Peyer's patch (tissue), 4 donors: ENCODE results near the gene EDC3. TPM values are rescaled to one million over a fixed set of nuclear protein-coding genes. Genes with fewer than 3 reads are reported as not detected.
A peak's percentile ranks its signal among the peaks of the same experiment; 100 is the strongest.
"Not testable (repeated sequence)": the region's sequence is repeated elsewhere in the genome, so short reads cannot be mapped to it uniquely, and the experiment has no call there.

ENCODE experiments used
- DNase-seq, 3 donors: peaks; one replicate each; pipeline ENCODE4 v3.0.0-alpha.2; 2017 to 2019
- H3K27ac ChIP-seq, 4 donors: fragments of 200-600 bp; sonication (generic); one replicate each; pipeline ENCODE4 v1.5.1; 2016 to 2019
- H3K27me3 ChIP-seq, 2 donors: fragments of 200-600 bp; sonication (generic); one replicate each; pipeline ENCODE4 v1.5.1; 2019
- H3K36me3 ChIP-seq, 3 donors: fragments of 200-600 bp; sonication (generic); one replicate each; pipeline ENCODE4 v1.5.1; 2016 to 2019
- H3K4me1 ChIP-seq, 4 donors: fragments of 200-600 bp; sonication (generic); one replicate each; pipeline ENCODE4 v1.5.1; 2016 to 2019
- H3K4me3 ChIP-seq, 4 donors: fragments of 200-600 bp; sonication (generic); 1 replicate in 3 of 4; 2 replicates in 1 of 4; pipeline ENCODE4 v1.5.1; 2016 to 2019; ENCODE audit warnings: mild to moderate bottlenecking in 1 of 4
- H3K9me3 ChIP-seq, 4 donors: fragments of 200-600 bp; sonication (generic); one replicate each; pipeline ENCODE4 v1.5.1; 2016 to 2019; ENCODE audit warnings: mild to moderate bottlenecking in 1 of 4
- CTCF ChIP-seq, 6 experiments: fragments of 450-650 bp in 4 of 6; fragments of 200-600 bp in 2 of 6; sonication (generic) in 1 of 6; IDR thresholded peaks; one replicate each; pipeline ENCODE4 v1.5.1; 2017 to 2019; ENCODE audit warnings: antibody characterized with exemption in 6 of 6, mild to moderate bottlenecking in 3 of 6, moderate library complexity in 1 of 6
- POLR2A ChIP-seq, 2 donors: fragments of 450-650 bp; IDR thresholded peaks; one replicate each; pipeline ENCODE4 v1.5.1; 2017; ENCODE audit warnings: antibody characterized with exemption in 2 of 2, mild to moderate bottlenecking in 2 of 2, moderate library complexity in 2 of 2
- total RNA-seq, 4 donors: library from RNA; depleted of rRNA; stranded (reverse); fragments of >200 nt; gene quantifications; one replicate each; pipeline ENCODE4 v1.1.0, GENCODE V29; 2016

EDC3 gene
- total RNA-seq, 4 donors from 2014 or later = 23.5 to 43.7 (median 32.2) TPM

GRCh38 chr15:74664028-74664616 is 31.7 kb downstream of the EDC3 start:
- Histone ChIP-seq H3K9me3 (no peaks in the 10 kb centered on the region), H3K36me3 (no peaks in the 10 kb centered on the region), H3K4me1 (peaks cover 0 to 21% (median 3%) of the 10 kb centered on the region in 4 donors), H3K4me3 (no peak overlapping the region), H3K27me3 (no peaks in the 10 kb centered on the region), H3K27ac (peak overlapping the region in 3 of 4 donors; percentile 45 to 81 (median 72))
- no peak for TF ChIP-seq POLR2A (IDR thresholded peaks at IDR 0.05)
- peak in 3 of 6 experiments; percentile 22 to 42 (median 29) for TF ChIP-seq CTCF (IDR thresholded peaks at IDR 0.05)
- peak in 2 of 3 donors; percentile 71 to 83 for DNase-seq

- TF ChIP-seq POLR2A (IDR thresholded peaks at IDR 0.05) (no peak), CTCF (IDR thresholded peaks at IDR 0.05) (no peak)
Observed at GRCh38 chr15:74663303-74664027, 32.4 kb downstream of the EDC3 start.

GRCh38 chr15:74662064-74662860 is 33.6 kb downstream of the EDC3 start:
- Histone ChIP-seq H3K27me3 (no peaks in the 10 kb centered on the region), H3K36me3 (no peaks in the 10 kb centered on the region), H3K4me3 (no peak overlapping the region), H3K27ac (peak overlapping the region in 1 of 4 donors; percentile 59), H3K9me3 (no peaks in the 10 kb centered on the region), H3K4me1 (peaks cover 0 to 21% (median 3%) of the 10 kb centered on the region in 4 donors)
- TF ChIP-seq POLR2A (IDR thresholded peaks at IDR 0.05) (no peak), CTCF (IDR thresholded peaks at IDR 0.05) (no peak)
- no peak for DNase-seq

More at GRCh38 chr15:74663303-74664027, 32.4 kb downstream of the EDC3 start:
- no peaks in the 10 kb centered on the region for H3K27me3 ChIP-seq
- DNase-seq = no peak
- peaks cover 0 to 21% (median 3%) of the 10 kb centered on the region in 4 donors for H3K4me1 ChIP-seq
- no peaks in the 10 kb centered on the region for H3K9me3 ChIP-seq
- peak overlapping the region in 3 of 4 donors; percentile 45 to 81 (median 72) for H3K27ac ChIP-seq
- H3K4me3 ChIP-seq = no peak overlapping the region
- H3K36me3 ChIP-seq = no peaks in the 10 kb centered on the region

- DNase-seq, H3K27me3 ChIP-seq, H3K4me3 ChIP-seq, H3K9me3 ChIP-seq, H3K36me3 ChIP-seq, H3K27ac ChIP-seq: not testable (repeated sequence)
- peaks cover 0 to 21% (median 3%) of the 10 kb centered on the region in 4 donors for H3K4me1 ChIP-seq
Observed at GRCh38 chr15:74661280-74661679, 34.5 kb downstream of the EDC3 start.

- no peak for DNase-seq
- TF ChIP-seq POLR2A (IDR thresholded peaks at IDR 0.05) (no peak), CTCF (IDR thresholded peaks at IDR 0.05) (no peak)
- no peaks in the 10 kb centered on the region for H3K27me3 ChIP-seq
- H3K9me3 ChIP-seq = no peaks in the 10 kb centered on the region
- peaks cover 0 to 18% (median 2%) of the 10 kb centered on the region in 4 donors for H3K4me1 ChIP-seq
- H3K27ac ChIP-seq = no peak overlapping the region
- no peaks in the 10 kb centered on the region for H3K36me3 ChIP-seq
- no peak overlapping the region for H3K4me3 ChIP-seq
Observed at GRCh38 chr15:74657846-74658245, 38.0 kb downstream of the EDC3 start.
